ENCODE measurements around the gene OCEL1. TPM values are rescaled to one million over a fixed set of nuclear protein-coding genes. Genes with fewer than 3 reads are reported as not detected.

OCEL1 gene
- total RNA-seq, 2 donors from 2014 or later: 5.9 to 8.2 TPM

GRCh38 chr19:17219286-17219685, 6.7 kb upstream of the OCEL1 start:
- no peak for DNase-seq (ENCODE audit: low spot score)
- no peaks in the 10 kb centered on the region for H3K9me3 ChIP-seq
- H3K27me3 ChIP-seq: no peaks in the 10 kb centered on the region
- TF ChIP-seq CTCF (IDR thresholded peaks at IDR 0.05): no peak
- H3K4me1 ChIP-seq: peaks cover 0 to 17% of the 10 kb centered on the region in 2 donors
- no peak overlapping the region for H3K4me3 ChIP-seq
- H3K27ac ChIP-seq: no peak overlapping the region
- peaks cover 18% of the 10 kb centered on the region for H3K36me3 ChIP-seq

- Histone ChIP-seq H3K4me3 (no peak overlapping the region), H3K9me3 (no peaks in the 10 kb centered on the region), H3K27ac (no peak overlapping the region), H3K27me3 (no peaks in the 10 kb centered on the region), H3K4me1 (peaks cover 0 to 12% of the 10 kb centered on the region in 2 donors), H3K36me3 (peaks cover 18% of the 10 kb centered on the region)
- no peak for TF ChIP-seq CTCF (IDR thresholded peaks at IDR 0.05)
- DNase-seq (ENCODE audit: low spot score): peak; percentile 75
Observed at GRCh38 chr19:17220207-17220758, 5.7 kb upstream of the OCEL1 start.

GRCh38 chr19:17225053-17225452, 973 bp upstream of the OCEL1 start:
- no peak overlapping the region for H3K4me3 ChIP-seq

GRCh38 chr19:17227798-17228367, 1.9 kb downstream of the OCEL1 start:
- Histone ChIP-seq H3K9me3 (no peaks in the 10 kb centered on the region), H3K4me3 (no peak overlapping the region), H3K27ac (no peak overlapping the region), H3K36me3 (peaks cover 17% of the 10 kb centered on the region), H3K27me3 (no peaks in the 10 kb centered on the region), H3K4me1 (peaks cover 0 to 18% of the 10 kb centered on the region in 2 donors)
- no peak for TF ChIP-seq CTCF (IDR thresholded peaks at IDR 0.05)
- no peak for DNase-seq (ENCODE audit: low spot score)

More at GRCh38 chr19:17225053-17225452, 973 bp upstream of the OCEL1 start:
- no peak for DNase-seq (ENCODE audit: low spot score)
- no peak overlapping the region for H3K27ac ChIP-seq
- H3K9me3 ChIP-seq: no peaks in the 10 kb centered on the region
- TF ChIP-seq CTCF (IDR thresholded peaks at IDR 0.05): no peak
- no peaks in the 10 kb centered on the region for H3K36me3 ChIP-seq
- H3K4me1 ChIP-seq: peaks cover 0 to 22% of the 10 kb centered on the region in 2 donors
- H3K27me3 ChIP-seq: no peaks in the 10 kb centered on the region

- no peak for TF ChIP-seq CTCF (IDR thresholded peaks at IDR 0.05)
- H3K27me3 ChIP-seq: no peaks in the 10 kb centered on the region
- no peak overlapping the region for H3K4me3 ChIP-seq
- peaks cover 23% of the 10 kb centered on the region for H3K36me3 ChIP-seq
- DNase-seq (ENCODE audit: low spot score): no peak
- H3K9me3 ChIP-seq: no peaks in the 10 kb centered on the region
- H3K27ac ChIP-seq: no peak overlapping the region
- peaks cover 0 to 24% of the 10 kb centered on the region in 2 donors for H3K4me1 ChIP-seq
Observed at GRCh38 chr19:17229890-17230289, 3.9 kb downstream of the OCEL1 start.

- DNase-seq (ENCODE audit: low spot score): no peak
- Histone ChIP-seq H3K4me1 (peaks cover 0 to 33% of the 10 kb centered on the region in 2 donors), H3K27me3 (no peaks in the 10 kb centered on the region), H3K27ac (no peak overlapping the region), H3K36me3 (peaks cover 23% of the 10 kb centered on the region), H3K4me3 (no peak overlapping the region), H3K9me3 (no peaks in the 10 kb centered on the region)
- no peak for TF ChIP-seq CTCF (IDR thresholded peaks at IDR 0.05)
Observed at GRCh38 chr19:17232258-17232657, 6.2 kb downstream of the OCEL1 start.

Measured in right atrium auricular region (tissue), 2 donors.